GM21390 (cell line): ENCODE measurements around the gene SPTY2D1.
"Not testable (repeated sequence)": the region's sequence is repeated elsewhere in the genome, so short reads cannot be mapped to it uniquely, and the experiment has no call there.

ENCODE experiments used
- ATAC-seq: cut with Tn5 transposase; IDR thresholded peaks from one replicate; pipeline ENCODE4 v1.9.1; 2021; ENCODE audit not compliant: unreplicated experiment

Gene SPTY2D1

GRCh38 chr11:18634140-18635032 lies at the start of gene SPTY2D1:
SPTY2D1 (minus strand) TSS chr11:18634342; CDS start chr11:18634257, 85 bp downstream.
- ATAC-seq = peak; percentile 94

- no peak for ATAC-seq
These were observed 48.3 kb upstream of the SPTY2D1 start for GRCh38 chr11:18682466-18682865.

- ATAC-seq = not testable (repeated sequence)
These were observed 47.8 kb upstream of the SPTY2D1 start for GRCh38 chr11:18681949-18682348.

- no peak for ATAC-seq
These were observed 43.4 kb upstream of the SPTY2D1 start for GRCh38 chr11:18677560-18677959.

GRCh38 chr11:18676803-18677202 lies 42.7 kb upstream of the SPTY2D1 start:
- no peak for ATAC-seq

- not testable (repeated sequence) for ATAC-seq
These were observed 38.1 kb upstream of the SPTY2D1 start for GRCh38 chr11:18672209-18672608.

GRCh38 chr11:18671246-18671645 lies 37.1 kb upstream of the SPTY2D1 start:
- ATAC-seq = no peak

- ATAC-seq = no peak
These were observed 35.6 kb upstream of the SPTY2D1 start for GRCh38 chr11:18669711-18670110.

GRCh38 chr11:18669219-18669596 lies 35.1 kb upstream of the SPTY2D1 start:
- ATAC-seq = no peak

- ATAC-seq = no peak
These were observed 34.0 kb upstream of the SPTY2D1 start for GRCh38 chr11:18668131-18668530.

GRCh38 chr11:18665353-18665872 lies 31.3 kb upstream of the SPTY2D1 start:
- not testable (repeated sequence) for ATAC-seq

GRCh38 chr11:18657673-18658072 lies 23.5 kb upstream of the SPTY2D1 start:
- no peak for ATAC-seq

- ATAC-seq = no peak
These were observed 16.9 kb upstream of the SPTY2D1 start for GRCh38 chr11:18650859-18651557.

- ATAC-seq = no peak
These were observed 16.2 kb upstream of the SPTY2D1 start for GRCh38 chr11:18650353-18650752.

- not testable (repeated sequence) for ATAC-seq
These were observed 8.9 kb upstream of the SPTY2D1 start for GRCh38 chr11:18643034-18643433.

GRCh38 chr11:18641677-18642076 lies 7.5 kb upstream of the SPTY2D1 start:
- ATAC-seq = no peak

- peak; percentile 58 for ATAC-seq
These were observed 644 bp downstream of the SPTY2D1 start for GRCh38 chr11:18633256-18634139.

GRCh38 chr11:18632841-18633240 lies 1.3 kb downstream of the SPTY2D1 start:
- no peak for ATAC-seq

GRCh38 chr11:18624161-18624560 lies 10.0 kb downstream of the SPTY2D1 start:
- ATAC-seq = no peak

- ATAC-seq = no peak
These were observed 10.4 kb downstream of the SPTY2D1 start for GRCh38 chr11:18623707-18624106.
